HL-60/S4 (cell line): Measurements from ENCODE around the gene BCL2.
"Not testable (repeated sequence)": the region's sequence is repeated elsewhere in the genome, so short reads cannot be mapped to it uniquely, and the experiment has no call there.

Experiments used
- in situ Hi-C: fragments of 300-500 bp; cut with MboI; formaldehyde crosslinking; loops from 2 replicates; pipeline ENCODE4 v1.14.3; 2022; ENCODE audit warnings: low sequenced_read_pairs

Gene BCL2

GRCh38 chr18:63319383-63320122 is at the start of gene BCL2:
Gene BCL2, minus strand, starts transcription at chr18:63319769.
- in situ Hi-C loops, result loop anchor here (25.0 kb wide), 1 partner anchor 182 kb away; no protein-coding TSS in a partner anchor

GRCh38 chr18:63368611-63369010 is 49.0 kb upstream of the BCL2 start:
- in situ Hi-C loops, result no loop called here

- in situ Hi-C loops, result no loop called here
Measured at GRCh38 chr18:63367053-63367953, 47.7 kb upstream of the BCL2 start, which contains the start of gene KDSR. Gene KDSR, minus strand, starts transcription at chr18:63367206. Its CDS starts 88 bp downstream, at chr18:63367118.

GRCh38 chr18:63366213-63367052 is 46.9 kb upstream of the BCL2 start:
- in situ Hi-C loops, result no loop called here

DNA sequence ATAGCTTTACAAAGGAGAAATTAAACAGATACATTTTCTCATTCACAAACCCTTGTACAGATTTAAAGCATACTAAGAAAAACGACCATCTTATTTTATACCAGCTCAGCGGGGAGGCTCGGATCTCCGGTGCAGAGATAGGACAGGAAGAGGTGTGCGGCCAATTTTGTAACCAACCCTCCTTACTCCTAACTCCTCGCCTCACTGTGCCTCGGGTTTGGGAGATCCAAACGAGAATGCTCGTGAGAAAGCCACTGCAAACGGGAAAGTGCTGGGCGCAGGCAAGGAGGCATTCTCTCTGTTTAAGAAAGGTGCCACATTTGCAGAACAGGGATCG is 46.3 kb upstream of the BCL2 start:
- in situ Hi-C loops, result no loop called here

- in situ Hi-C loops, result no loop called here
Measured at GRCh38 chr18:63363951-63364350, 44.4 kb upstream of the BCL2 start.

GRCh38 chr18:63363420-63363819 is 43.9 kb upstream of the BCL2 start:
- in situ Hi-C loops, result not testable (repeated sequence)

DNA sequence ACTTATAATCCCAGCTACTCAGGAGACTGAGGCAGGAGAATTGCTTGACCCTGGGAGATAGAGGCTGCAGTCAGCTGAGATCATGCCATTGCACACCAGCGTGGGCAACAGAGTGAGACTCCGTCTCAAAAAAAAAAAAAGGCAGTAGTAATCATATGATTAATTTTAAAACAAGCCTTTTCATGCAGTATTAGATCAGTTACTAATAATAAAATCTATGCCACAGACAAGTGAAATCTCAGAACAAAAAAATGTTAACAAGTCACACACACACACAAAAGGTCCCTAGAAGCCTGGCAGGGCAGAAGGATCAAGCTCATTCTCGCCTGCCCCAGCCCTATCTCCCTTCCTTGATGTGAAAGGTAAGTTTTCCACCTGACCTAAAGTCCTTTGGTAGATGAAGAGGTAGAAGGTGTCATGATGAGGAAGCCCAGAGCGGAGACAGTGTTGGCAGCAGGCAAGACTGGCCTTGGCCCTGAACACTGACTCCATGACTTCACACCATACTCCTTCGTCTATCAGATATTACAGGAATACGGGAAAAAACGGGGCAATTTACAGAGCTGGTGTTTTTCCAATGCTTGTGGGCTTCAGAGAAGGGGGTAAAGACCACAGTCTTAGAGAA is 36.8 kb upstream of the BCL2 start:
- in situ Hi-C loops, result no loop called here

DNA sequence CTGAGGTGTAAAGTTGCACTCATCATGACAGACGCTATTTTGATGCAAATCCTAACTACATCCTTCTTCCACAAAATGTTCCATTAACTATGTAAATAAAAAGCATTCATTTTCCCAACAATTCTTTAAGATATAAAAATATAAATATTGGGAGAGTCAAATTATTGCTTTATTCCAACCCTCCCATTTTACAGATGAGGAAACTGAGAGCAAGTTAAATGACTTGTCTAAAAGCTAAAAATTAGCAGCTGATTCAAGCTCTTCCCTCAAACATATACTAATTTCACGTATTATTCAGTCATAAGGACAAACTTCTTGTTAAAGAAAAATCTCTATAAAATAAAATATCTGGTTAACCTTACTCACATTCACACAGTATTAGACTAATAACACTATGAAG is 30.7 kb upstream of the BCL2 start:
- in situ Hi-C loops, result no loop called here

GRCh38 chr18:63348508-63349136 is 29.1 kb upstream of the BCL2 start:
- in situ Hi-C loops, result loop anchor here (25.0 kb wide), 1 partner anchor 736 kb away; no protein-coding TSS in a partner anchor

DNA sequence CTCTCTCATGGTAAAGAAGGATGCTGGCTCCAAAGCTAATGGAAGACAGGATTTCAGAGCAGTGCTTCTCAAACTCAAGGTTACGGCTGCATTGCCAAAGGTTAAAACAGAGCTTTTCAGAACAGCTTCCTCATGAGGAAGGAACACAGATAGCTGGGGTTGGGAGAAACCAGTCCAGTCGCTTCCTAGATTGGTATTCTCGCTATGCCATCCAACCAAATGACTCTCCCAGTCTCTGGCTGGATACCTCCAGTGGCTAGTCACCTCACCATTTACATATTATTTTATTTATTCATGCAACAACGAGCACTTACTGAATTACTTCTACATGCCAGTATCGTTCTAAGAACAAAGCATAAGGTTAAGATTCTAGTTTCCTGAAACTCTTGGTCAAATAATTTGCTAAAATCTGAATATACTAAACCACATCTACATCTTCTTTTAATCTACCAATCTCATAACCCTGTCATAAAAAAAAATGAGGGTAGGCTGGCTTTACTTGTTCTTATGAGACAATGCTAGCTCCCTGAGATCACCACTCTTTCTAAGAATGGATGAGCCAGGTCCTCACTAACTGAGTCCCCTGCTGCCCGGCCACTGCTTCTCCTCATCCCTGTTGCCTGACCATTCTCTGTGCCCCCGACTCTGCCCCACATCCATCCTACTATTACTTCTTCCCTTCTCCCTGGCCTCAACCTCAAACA is 27.1 kb upstream of the BCL2 start:
- in situ Hi-C loops, result loop anchor here (25.0 kb wide), 1 partner anchor 734 kb away; no protein-coding TSS in a partner anchor

DNA sequence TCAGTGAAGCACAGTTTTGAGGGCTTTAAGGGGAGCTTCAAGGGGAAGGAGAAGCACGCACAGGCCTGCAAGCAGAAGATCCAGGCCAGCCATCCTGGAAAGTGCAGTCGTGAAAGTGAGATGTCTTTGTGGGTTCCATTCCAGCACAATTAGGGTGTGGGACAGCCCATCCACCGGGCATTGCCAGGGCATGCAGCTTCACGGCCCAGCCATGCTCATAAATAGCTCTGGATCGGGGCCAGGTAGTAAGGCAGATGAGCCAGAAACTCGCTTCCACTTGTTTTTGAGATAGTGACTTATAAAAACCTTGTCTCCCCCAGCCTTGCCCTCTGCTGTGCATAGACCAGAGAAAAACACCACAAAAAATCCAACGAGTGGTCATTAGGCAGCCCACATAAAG is 26.5 kb upstream of the BCL2 start:
- in situ Hi-C loops, result loop anchor here (25.0 kb wide), 1 partner anchor 734 kb away; no protein-coding TSS in a partner anchor

- in situ Hi-C loops, result loop anchor here (25.0 kb wide), 1 partner anchor 733 kb away; no protein-coding TSS in a partner anchor
Measured at GRCh38 chr18:63344918-63345317, 25.3 kb upstream of the BCL2 start.

GRCh38 chr18:63344263-63344662 is 24.7 kb upstream of the BCL2 start:
- in situ Hi-C loops, result loop anchor here (25.0 kb wide), 1 partner anchor 732 kb away; no protein-coding TSS in a partner anchor

GRCh38 chr18:63342206-63342605 is 22.6 kb upstream of the BCL2 start:
- in situ Hi-C loops, result loop anchor here (25.0 kb wide), 1 partner anchor 730 kb away; no protein-coding TSS in a partner anchor

DNA sequence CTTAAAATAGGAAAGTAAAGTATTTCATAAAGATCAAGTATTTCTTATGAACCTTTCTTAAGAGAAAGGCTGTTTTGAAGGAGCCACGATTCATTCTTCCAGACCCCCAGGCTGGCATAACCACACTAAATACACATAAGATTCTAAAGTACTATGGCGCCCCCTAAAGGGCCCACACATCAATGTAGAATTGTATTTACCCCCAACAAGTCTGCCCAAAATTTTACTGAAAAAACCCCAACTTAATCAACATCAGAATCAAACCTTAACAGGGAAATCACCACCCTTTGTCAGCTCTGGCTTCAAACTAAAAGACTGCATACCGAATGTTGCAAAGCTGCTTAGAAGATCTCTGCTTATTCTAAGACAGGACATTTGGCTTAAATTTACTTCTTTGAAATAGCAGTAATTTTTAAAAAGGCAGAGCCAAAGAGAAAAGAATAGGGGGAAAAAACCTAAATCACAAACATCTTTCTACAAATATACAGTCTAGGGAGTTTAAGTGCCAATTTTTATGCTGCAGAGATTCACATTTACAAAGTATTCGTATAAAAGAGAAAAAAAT is 20.4 kb upstream of the BCL2 start:
- in situ Hi-C loops, result loop anchor here (25.0 kb wide), 1 partner anchor 728 kb away; no protein-coding TSS in a partner anchor

DNA sequence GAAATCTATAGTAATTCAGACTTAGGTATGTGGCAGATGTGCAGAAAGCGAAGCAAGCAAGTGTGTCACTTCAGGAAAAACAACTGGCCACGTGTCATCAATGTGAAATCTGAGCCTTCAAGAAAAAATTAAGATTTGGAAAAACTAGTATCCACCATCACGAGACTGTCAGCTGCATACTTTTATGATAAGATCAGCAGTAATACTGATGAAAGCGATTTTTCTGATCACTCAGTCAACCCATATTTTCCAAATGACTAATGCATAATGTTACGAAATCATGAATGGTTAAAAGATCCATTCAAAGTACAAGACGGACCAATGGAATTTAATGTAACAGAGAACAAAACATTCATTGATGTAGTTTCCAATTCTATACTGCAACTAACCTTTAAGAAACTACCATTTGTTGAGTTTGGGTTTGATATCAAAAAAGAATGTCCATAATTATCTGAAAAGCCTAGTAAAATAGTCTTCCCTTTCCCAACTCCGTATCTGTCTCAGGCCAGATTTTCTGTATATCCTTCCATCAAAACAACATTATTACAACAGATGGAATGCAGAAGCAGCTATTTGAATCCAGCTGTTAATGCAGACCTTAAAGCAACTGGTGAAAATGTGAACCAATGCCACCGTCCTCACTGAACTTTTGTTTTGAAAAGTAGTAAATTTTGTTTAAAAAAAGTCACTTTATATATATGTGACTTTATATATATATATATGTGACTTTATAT is 17.0 kb upstream of the BCL2 start:
- in situ Hi-C loops, result loop anchor here (25.0 kb wide), 1 partner anchor 724 kb away; no protein-coding TSS in a partner anchor

GRCh38 chr18:63331105-63331504 is 11.5 kb upstream of the BCL2 start:
- in situ Hi-C loops, result loop anchor here (5.0 to 25.0 kb wide), 2 partner anchors 314 to 719 kb away; no protein-coding TSS in a partner anchor
